OCI-LY1 (cell line): ENCODE measurements around the gene RSPH6A.

Source experiments
- EZH2 ChIP-seq: fragments of 200-600 bp; sonication (generic), shearing (Covaris generic); IDR thresholded peaks from 2 replicates; pipeline ENCODE4 v1.8.0; 2017; ENCODE audit warnings: borderline replicate concordance, mixed run types, mild to moderate bottlenecking, antibody characterized with exemption, low read length, moderate library complexity, mixed read lengths
- TF ChIP-seq, protein P1 (sequence below): fragments of 200-600 bp; sonication (generic), shearing (Covaris generic); IDR thresholded peaks from 2 replicates; pipeline ENCODE4 v1.5.1; 2017; ENCODE audit warnings: mild to moderate bottlenecking, antibody characterized with exemption, low read length, moderate library complexity, mixed read lengths

GRCh38 chr19:45768984-45769782 is 45.9 kb downstream of the RSPH6A start, which contains the start of gene SIX5:
- TF ChIP-seq, protein P1, sequence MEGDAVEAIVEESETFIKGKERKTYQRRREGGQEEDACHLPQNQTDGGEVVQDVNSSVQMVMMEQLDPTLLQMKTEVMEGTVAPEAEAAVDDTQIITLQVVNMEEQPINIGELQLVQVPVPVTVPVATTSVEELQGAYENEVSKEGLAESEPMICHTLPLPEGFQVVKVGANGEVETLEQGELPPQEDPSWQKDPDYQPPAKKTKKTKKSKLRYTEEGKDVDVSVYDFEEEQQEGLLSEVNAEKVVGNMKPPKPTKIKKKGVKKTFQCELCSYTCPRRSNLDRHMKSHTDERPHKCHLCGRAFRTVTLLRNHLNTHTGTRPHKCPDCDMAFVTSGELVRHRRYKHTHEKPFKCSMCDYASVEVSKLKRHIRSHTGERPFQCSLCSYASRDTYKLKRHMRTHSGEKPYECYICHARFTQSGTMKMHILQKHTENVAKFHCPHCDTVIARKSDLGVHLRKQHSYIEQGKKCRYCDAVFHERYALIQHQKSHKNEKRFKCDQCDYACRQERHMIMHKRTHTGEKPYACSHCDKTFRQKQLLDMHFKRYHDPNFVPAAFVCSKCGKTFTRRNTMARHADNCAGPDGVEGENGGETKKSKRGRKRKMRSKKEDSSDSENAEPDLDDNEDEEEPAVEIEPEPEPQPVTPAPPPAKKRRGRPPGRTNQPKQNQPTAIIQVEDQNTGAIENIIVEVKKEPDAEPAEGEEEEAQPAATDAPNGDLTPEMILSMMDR, result no peak
- no peak for TF ChIP-seq EZH2
